Measurements from ENCODE around the gene MAB21L3. TPM values are rescaled to one million over a fixed set of nuclear protein-coding genes. Genes with fewer than 3 reads are reported as not detected.

MAB21L3 gene
- total and polyA plus RNA-seq, 2 donors (not counting 3 experiments of a cell fraction or from before 2014, with no cell fraction given) = not detected

- no peak overlapping the region for H3K4me2 ChIP-seq (ENCODE audit: insufficient read depth, low read length)
- POLR2A ChIA-PET = no interaction called here
- no peaks in the 10 kb centered on the region for H3K4me1 ChIP-seq (ENCODE audit: control insufficient read depth, extremely low read depth, insufficient read depth, low read length)
- BruUV-seq (replicated peaks) = no TSS peak
- H3K9me3 ChIP-seq (replicated peaks; ENCODE audit: control insufficient read depth, insufficient read depth, low read length) = no peaks in the 10 kb centered on the region
- no peaks in the 10 kb centered on the region for H3K79me2 ChIP-seq (ENCODE audit: control insufficient read depth, insufficient read depth, low read length)
- H3K4me3 ChIP-seq (replicated peaks in 1 of 3; ENCODE audit: insufficient read depth in 1 of 3, low read depth in 1 of 3, low read length in 3 of 3) = no peak overlapping the region
- FAIRE-seq (no peak), DNase-seq (ENCODE audit: low read depth, low spot score) (no peak)
- no peaks in the 10 kb centered on the region for H4K20me1 ChIP-seq (replicated peaks; ENCODE audit: control insufficient read depth, extremely low read depth, insufficient read depth, low read length)
- no peak overlapping the region for H2AFZ ChIP-seq (ENCODE audit: low read depth, low read length)
- dilution Hi-C loops (cut with MboI; ENCODE audit: extremely low pct_ligation_motif_present, low sequenced_read_pairs) (no loop called here), intact Hi-C loops (cut with micrococcal nuclease) (no loop called here)
- no peak for TF ChIP-seq EZH2 (IDR thresholded peaks at IDR 0.05; ENCODE audit: borderline replicate concordance, low read depth, low read length, severe bottlenecking)
- TF ChIP-seq GATA2 (IDR thresholded peaks at IDR 0.05; ENCODE audit: insufficient read depth, insufficient read length, low read depth, low read length) = no peak
- TF ChIP-seq MAX (IDR thresholded peaks at IDR 0.05; ENCODE audit: insufficient read depth, insufficient read length) = no peak
- TF ChIP-seq POLR2AphosphoS5 (IDR thresholded peaks at IDR 0.05; ENCODE audit: insufficient read depth, low read depth, low read length) = no peak
- TF ChIP-seq FOS (IDR thresholded peaks at IDR 0.05; ENCODE audit: borderline replicate concordance, insufficient read depth, low read length) = no peak
- TF ChIP-seq POLR2A (IDR thresholded peaks at IDR 0.05; ENCODE audit: low read depth, low read length) = no peak
- no peak for TF ChIP-seq MYC (IDR thresholded peaks at IDR 0.05; ENCODE audit: low read depth, low read length)
- no peak for TF ChIP-seq JUN (IDR thresholded peaks at IDR 0.05; ENCODE audit: borderline replicate concordance, insufficient read depth, insufficient read length, low read depth)
- TF ChIP-seq, protein P1, sequence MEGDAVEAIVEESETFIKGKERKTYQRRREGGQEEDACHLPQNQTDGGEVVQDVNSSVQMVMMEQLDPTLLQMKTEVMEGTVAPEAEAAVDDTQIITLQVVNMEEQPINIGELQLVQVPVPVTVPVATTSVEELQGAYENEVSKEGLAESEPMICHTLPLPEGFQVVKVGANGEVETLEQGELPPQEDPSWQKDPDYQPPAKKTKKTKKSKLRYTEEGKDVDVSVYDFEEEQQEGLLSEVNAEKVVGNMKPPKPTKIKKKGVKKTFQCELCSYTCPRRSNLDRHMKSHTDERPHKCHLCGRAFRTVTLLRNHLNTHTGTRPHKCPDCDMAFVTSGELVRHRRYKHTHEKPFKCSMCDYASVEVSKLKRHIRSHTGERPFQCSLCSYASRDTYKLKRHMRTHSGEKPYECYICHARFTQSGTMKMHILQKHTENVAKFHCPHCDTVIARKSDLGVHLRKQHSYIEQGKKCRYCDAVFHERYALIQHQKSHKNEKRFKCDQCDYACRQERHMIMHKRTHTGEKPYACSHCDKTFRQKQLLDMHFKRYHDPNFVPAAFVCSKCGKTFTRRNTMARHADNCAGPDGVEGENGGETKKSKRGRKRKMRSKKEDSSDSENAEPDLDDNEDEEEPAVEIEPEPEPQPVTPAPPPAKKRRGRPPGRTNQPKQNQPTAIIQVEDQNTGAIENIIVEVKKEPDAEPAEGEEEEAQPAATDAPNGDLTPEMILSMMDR (IDR thresholded peaks at IDR 0.05; ENCODE audit: extremely low read depth in 1 of 2, insufficient read depth in 1 of 2, low read depth in 1 of 2, low read length in 2 of 2) = no peak
- CTCF ChIA-PET = no interaction called here
- H3K36me3 ChIP-seq (ENCODE audit: control insufficient read depth in 2 of 2, extremely low read depth in 1 of 2, insufficient read depth in 2 of 2, low read length in 2 of 2) = no peaks in the 10 kb centered on the region
- no peak overlapping the region for H3K9ac ChIP-seq (replicated peaks; ENCODE audit: extremely low read depth, insufficient read depth, low read length)
- peaks cover 0 to 4% of the 10 kb centered on the region in 2 experiments for H3K27me3 ChIP-seq (ENCODE audit: control insufficient read depth in 2 of 2, insufficient read depth in 2 of 2, low read length in 2 of 2)
- no peak overlapping the region for H3K27ac ChIP-seq (ENCODE audit: insufficient read depth, low read depth, low read length)
- H3K9me1 ChIP-seq (replicated peaks; ENCODE audit: control insufficient read depth, extremely low read depth, insufficient read depth, low read length) = no peaks in the 10 kb centered on the region
Observed at GRCh38 chr1:116119876-116120275, 8.7 kb downstream of the MAB21L3 start.

Measured in endothelial cell of umbilical vein (primary cell).